ENCODE measurements around the gene CHRNB2. TPM values are rescaled to one million over a fixed set of nuclear protein-coding genes. Genes with fewer than 3 reads are reported as not detected.

Gene CHRNB2
- total RNA-seq, 2 donors from 2014 or later: 0.05 TPM; not detected in 1

GRCh38 chr1:154607609-154608396, 40.2 kb downstream of the CHRNB2 start, which contains the start of gene ADAR:
ADAR (minus strand) TSS chr1:154608186; CDS start chr1:154608006, 180 bp downstream.
- peak within 1 kb of the TSS; percentile 88 for H3K4me3 Mint-ChIP-seq
- H3K4me1 Mint-ChIP-seq: peaks cover 67% of the 10 kb centered on the region
- H3K36me3 Mint-ChIP-seq (ENCODE audit: low read depth): peaks cover 51% of the 10 kb centered on the region
- H3K9me3 Mint-ChIP-seq: no peaks in the 10 kb centered on the region
- H3K27me3 Mint-ChIP-seq: no peaks in the 10 kb centered on the region
- peak within 1 kb of the TSS; percentile 88 for H3K27ac Mint-ChIP-seq
- peak; percentile 72 for ATAC-seq (replicated peaks)

GRCh38 chr1:154608397-154609270, 41.1 kb downstream of the CHRNB2 start:
- peak overlapping the region; percentile 88 for H3K27ac Mint-ChIP-seq

GRCh38 chr1:154609398-154610380, 42.1 kb downstream of the CHRNB2 start:
- Mint-ChIP-seq H3K27ac (peak overlapping the region; percentile 88), H3K36me3 (ENCODE audit: low read depth) (peaks cover 34% of the 10 kb centered on the region)
- peak; percentile 59 for ATAC-seq (replicated peaks)

More at GRCh38 chr1:154608397-154609270, 41.1 kb downstream of the CHRNB2 start:
- peak overlapping the region; percentile 88 for H3K4me3 Mint-ChIP-seq
- no peaks in the 10 kb centered on the region for H3K27me3 Mint-ChIP-seq
- peaks cover 44% of the 10 kb centered on the region for H3K36me3 Mint-ChIP-seq (ENCODE audit: low read depth)
- H3K9me3 Mint-ChIP-seq: no peaks in the 10 kb centered on the region
- ATAC-seq (replicated peaks): peak; percentile 15
- H3K4me1 Mint-ChIP-seq: peaks cover 65% of the 10 kb centered on the region

GRCh38 chr1:154611150-154611862, 43.7 kb downstream of the CHRNB2 start:
- peak overlapping the region; percentile 88 for H3K4me3 Mint-ChIP-seq
- ATAC-seq (replicated peaks): no peak
- peak overlapping the region; percentile 42 for H3K27ac Mint-ChIP-seq
- no peaks in the 10 kb centered on the region for H3K27me3 Mint-ChIP-seq
- peaks cover 59% of the 10 kb centered on the region for H3K4me1 Mint-ChIP-seq
- H3K9me3 Mint-ChIP-seq: no peaks in the 10 kb centered on the region
- peaks cover 24% of the 10 kb centered on the region for H3K36me3 Mint-ChIP-seq (ENCODE audit: low read depth)

More at GRCh38 chr1:154609398-154610380, 42.1 kb downstream of the CHRNB2 start:
- Mint-ChIP-seq H3K27me3 (no peaks in the 10 kb centered on the region), H3K4me3 (peak overlapping the region; percentile 88), H3K9me3 (no peaks in the 10 kb centered on the region), H3K4me1 (peaks cover 59% of the 10 kb centered on the region)

- peak overlapping the region; percentile 11 for H3K4me3 Mint-ChIP-seq
- peaks cover 50% of the 10 kb centered on the region for H3K4me1 Mint-ChIP-seq
- H3K9me3 Mint-ChIP-seq: no peaks in the 10 kb centered on the region
- ATAC-seq (replicated peaks): no peak
- H3K36me3 Mint-ChIP-seq (ENCODE audit: low read depth): peaks cover 25% of the 10 kb centered on the region
- peak overlapping the region; percentile 40 for H3K27ac Mint-ChIP-seq
- H3K27me3 Mint-ChIP-seq: no peaks in the 10 kb centered on the region
Measured at GRCh38 chr1:154614247-154614646, 46.7 kb downstream of the CHRNB2 start.

- Mint-ChIP-seq H3K27ac (peak overlapping the region; percentile 40), H3K4me3 (peak overlapping the region; percentile 11), H3K4me1 (peaks cover 43% of the 10 kb centered on the region), H3K36me3 (ENCODE audit: low read depth) (peaks cover 30% of the 10 kb centered on the region), H3K27me3 (no peaks in the 10 kb centered on the region), H3K9me3 (no peaks in the 10 kb centered on the region)
- peak; percentile 25 for ATAC-seq (replicated peaks)
Measured at GRCh38 chr1:154614901-154615300, 47.3 kb downstream of the CHRNB2 start.

GRCh38 chr1:154615411-154615810, 47.8 kb downstream of the CHRNB2 start:
- ATAC-seq (replicated peaks): no peak
- Mint-ChIP-seq H3K27me3 (no peaks in the 10 kb centered on the region), H3K4me1 (peaks cover 38% of the 10 kb centered on the region), H3K27ac (no peak overlapping the region), H3K4me3 (no peak overlapping the region), H3K9me3 (no peaks in the 10 kb centered on the region), H3K36me3 (ENCODE audit: low read depth) (peaks cover 36% of the 10 kb centered on the region)

- ATAC-seq (replicated peaks): no peak
- H3K27me3 Mint-ChIP-seq: no peaks in the 10 kb centered on the region
- peaks cover 44% of the 10 kb centered on the region for H3K36me3 Mint-ChIP-seq (ENCODE audit: low read depth)
- peaks cover 27% of the 10 kb centered on the region for H3K4me1 Mint-ChIP-seq
- H3K9me3 Mint-ChIP-seq: no peaks in the 10 kb centered on the region
- H3K27ac Mint-ChIP-seq: peak overlapping the region; percentile 51
- H3K4me3 Mint-ChIP-seq: no peak overlapping the region
Measured at GRCh38 chr1:154616659-154617345, 49.2 kb downstream of the CHRNB2 start.

GRCh38 chr1:154619181-154619948, 51.8 kb downstream of the CHRNB2 start:
- Mint-ChIP-seq H3K9me3 (no peaks in the 10 kb centered on the region), H3K4me3 (no peak overlapping the region), H3K27ac (no peak overlapping the region), H3K27me3 (no peaks in the 10 kb centered on the region), H3K36me3 (ENCODE audit: low read depth) (peaks cover 69% of the 10 kb centered on the region), H3K4me1 (peaks cover 34% of the 10 kb centered on the region)
- ATAC-seq (replicated peaks): no peak

GRCh38 chr1:154620751-154621150, 53.2 kb downstream of the CHRNB2 start:
- H3K27me3 Mint-ChIP-seq: no peaks in the 10 kb centered on the region
- H3K36me3 Mint-ChIP-seq (ENCODE audit: low read depth): peaks cover 81% of the 10 kb centered on the region
- no peaks in the 10 kb centered on the region for H3K9me3 Mint-ChIP-seq
- H3K4me1 Mint-ChIP-seq: peaks cover 27% of the 10 kb centered on the region
- no peak overlapping the region for H3K27ac Mint-ChIP-seq
- ATAC-seq (replicated peaks): no peak
- H3K4me3 Mint-ChIP-seq: no peak overlapping the region

- Mint-ChIP-seq H3K27me3 (no peaks in the 10 kb centered on the region), H3K4me1 (peaks cover 22% of the 10 kb centered on the region), H3K4me3 (no peak overlapping the region), H3K36me3 (ENCODE audit: low read depth) (peaks cover 78% of the 10 kb centered on the region), H3K27ac (peak overlapping the region; percentile 46), H3K9me3 (no peaks in the 10 kb centered on the region)
- no peak for ATAC-seq (replicated peaks)
Measured at GRCh38 chr1:154621875-154622274, 54.3 kb downstream of the CHRNB2 start.

GRCh38 chr1:154622503-154623039, 55.0 kb downstream of the CHRNB2 start:
- no peaks in the 10 kb centered on the region for H3K27me3 Mint-ChIP-seq
- peaks cover 80% of the 10 kb centered on the region for H3K36me3 Mint-ChIP-seq (ENCODE audit: low read depth)
- H3K4me1 Mint-ChIP-seq: peaks cover 21% of the 10 kb centered on the region
- no peak for ATAC-seq (replicated peaks)
- H3K4me3 Mint-ChIP-seq: no peak overlapping the region
- peak overlapping the region; percentile 42 for H3K27ac Mint-ChIP-seq
- H3K9me3 Mint-ChIP-seq: no peaks in the 10 kb centered on the region
